Measurements from ENCODE around the gene UQCRQ.

UQCRQ gene

DNA sequence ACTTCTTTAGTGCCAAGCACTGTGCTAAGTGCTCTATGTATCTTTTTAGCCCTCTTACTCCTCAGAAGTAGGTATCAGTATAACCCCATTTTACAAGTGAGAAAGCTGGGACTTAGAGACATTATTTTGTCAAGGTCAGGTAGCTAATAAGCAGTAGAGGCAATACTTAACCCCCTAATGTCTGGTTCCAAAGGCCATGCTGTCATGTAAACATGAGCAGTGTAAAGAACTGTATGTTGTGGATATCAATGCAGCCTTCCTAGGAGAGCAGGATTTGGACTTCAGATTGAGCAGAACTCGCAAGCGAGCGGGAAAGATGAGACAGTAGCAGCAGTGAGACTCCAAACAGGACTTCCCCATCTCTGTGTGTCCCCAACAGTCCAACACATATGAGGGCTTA, 32.4 kb upstream of the UQCRQ start:
- DNase-seq (ENCODE audit: low read depth), result no peak
- TF ChIP-seq CTCF (IDR thresholded peaks at IDR 0.05; ENCODE audit: control insufficient read depth, extremely low read depth, insufficient read depth), result no peak
- H3K4me3 ChIP-seq (ENCODE audit: low read depth, low read length), result no peak overlapping the region

- no peak for DNase-seq (ENCODE audit: low read depth)
- no peak for TF ChIP-seq CTCF (IDR thresholded peaks at IDR 0.05; ENCODE audit: control insufficient read depth, extremely low read depth, insufficient read depth)
- H3K4me3 ChIP-seq (ENCODE audit: low read depth, low read length), result no peak overlapping the region
These were observed 29.6 kb upstream of the UQCRQ start for GRCh38 chr5:132836852-132837251.

- DNase-seq (ENCODE audit: low read depth), result peak; percentile 59
- no peak for TF ChIP-seq CTCF (IDR thresholded peaks at IDR 0.05; ENCODE audit: control insufficient read depth, extremely low read depth, insufficient read depth)
- no peak overlapping the region for H3K4me3 ChIP-seq (ENCODE audit: low read depth, low read length)
These were observed 28.6 kb upstream of the UQCRQ start for GRCh38 chr5:132837868-132838267.

DNA sequence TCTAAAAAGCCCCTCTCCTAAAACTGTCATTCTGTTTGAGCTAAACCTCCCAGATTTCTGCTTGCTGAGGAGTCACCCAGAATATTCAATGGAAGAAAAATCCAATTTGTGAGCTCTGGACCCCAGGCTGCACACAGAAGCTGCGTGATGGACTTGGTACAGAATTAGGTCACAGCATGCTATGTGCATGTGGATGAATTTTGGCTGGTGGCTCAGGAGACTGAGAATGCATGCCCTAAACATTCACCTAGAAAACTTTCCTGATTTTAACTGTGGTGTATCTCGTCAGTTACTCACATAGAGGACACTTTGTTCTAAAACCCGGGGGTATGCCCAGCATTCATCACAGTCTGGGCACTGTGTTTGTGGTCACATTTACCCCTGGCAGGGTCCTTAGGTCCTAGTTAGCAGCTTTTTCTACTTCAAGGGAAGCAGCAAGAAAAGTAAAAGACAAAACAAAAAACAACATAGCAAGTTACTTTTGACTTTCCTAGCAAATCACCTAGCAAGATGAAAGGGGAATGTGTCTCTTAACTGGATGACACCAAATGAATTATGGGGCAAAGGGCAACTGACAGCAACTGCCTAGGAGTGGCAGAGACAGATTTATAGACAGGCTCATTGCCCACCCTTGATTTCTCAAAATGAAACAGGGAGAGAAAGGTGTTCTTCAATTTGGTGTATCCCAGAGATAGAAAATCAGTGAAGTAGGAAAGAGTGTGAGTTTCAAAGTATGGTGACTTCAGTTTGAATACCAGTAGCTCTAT, 27.7 kb upstream of the UQCRQ start:
- no peak for TF ChIP-seq CTCF (IDR thresholded peaks at IDR 0.05; ENCODE audit: control insufficient read depth, extremely low read depth, insufficient read depth)
- no peak for DNase-seq (ENCODE audit: low read depth)
- H3K4me3 ChIP-seq (ENCODE audit: low read depth, low read length), result no peak overlapping the region

GRCh38 chr5:132839426-132840301, 26.8 kb upstream of the UQCRQ start:
- no peak overlapping the region for H3K4me3 ChIP-seq (ENCODE audit: low read depth, low read length)
- DNase-seq (ENCODE audit: low read depth), result peak; percentile 76
- TF ChIP-seq CTCF (IDR thresholded peaks at IDR 0.05; ENCODE audit: control insufficient read depth, extremely low read depth, insufficient read depth), result no peak

DNA sequence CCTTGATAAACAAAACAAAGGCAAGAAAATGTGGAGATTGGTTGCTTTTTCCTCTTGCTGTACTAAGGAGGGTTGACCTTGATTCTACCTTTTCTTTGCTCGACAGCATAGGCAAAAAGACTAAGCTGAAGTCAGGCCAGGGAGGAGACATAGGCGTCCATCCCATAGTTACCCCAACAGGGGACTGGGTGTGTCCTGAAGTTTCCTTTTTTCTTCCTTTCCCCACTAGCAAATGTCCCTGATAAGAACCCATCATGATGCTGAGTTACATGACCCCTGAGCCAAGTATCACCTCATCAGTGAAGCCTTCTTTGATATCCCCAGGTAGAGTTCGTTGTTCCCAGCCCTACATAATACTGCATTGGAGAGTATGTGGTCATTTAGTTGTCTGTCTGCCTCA, 26.1 kb upstream of the UQCRQ start:
- DNase-seq (ENCODE audit: low read depth), result no peak
- no peak for TF ChIP-seq CTCF (IDR thresholded peaks at IDR 0.05; ENCODE audit: control insufficient read depth, extremely low read depth, insufficient read depth)
- no peak overlapping the region for H3K4me3 ChIP-seq (ENCODE audit: low read depth, low read length)
